ENCODE measurements around the gene ENG.

DNA sequence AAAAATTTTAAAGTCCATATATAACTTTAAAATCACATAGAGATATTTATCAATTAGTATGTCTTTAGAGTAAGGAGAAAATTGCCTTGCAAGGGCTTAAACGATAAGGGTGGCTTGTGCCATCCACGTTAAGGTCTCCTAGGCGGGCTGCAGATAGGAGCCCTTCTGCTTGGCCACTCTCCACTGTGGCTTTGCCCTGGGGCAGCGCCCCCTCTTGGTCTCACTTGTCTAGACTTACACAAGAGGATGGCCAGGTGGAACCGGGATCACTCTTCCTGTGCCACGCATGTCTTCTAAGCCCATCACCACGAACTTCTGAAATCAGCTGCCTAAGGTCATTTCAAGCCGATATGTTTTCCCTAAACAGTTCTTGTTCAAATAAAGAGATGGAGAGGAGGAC, 48.8 kb downstream of the ENG start:
- TF ChIP-seq POLR2A (IDR thresholded peaks at IDR 0.05) = no peak
- TF ChIP-seq, protein P1, sequence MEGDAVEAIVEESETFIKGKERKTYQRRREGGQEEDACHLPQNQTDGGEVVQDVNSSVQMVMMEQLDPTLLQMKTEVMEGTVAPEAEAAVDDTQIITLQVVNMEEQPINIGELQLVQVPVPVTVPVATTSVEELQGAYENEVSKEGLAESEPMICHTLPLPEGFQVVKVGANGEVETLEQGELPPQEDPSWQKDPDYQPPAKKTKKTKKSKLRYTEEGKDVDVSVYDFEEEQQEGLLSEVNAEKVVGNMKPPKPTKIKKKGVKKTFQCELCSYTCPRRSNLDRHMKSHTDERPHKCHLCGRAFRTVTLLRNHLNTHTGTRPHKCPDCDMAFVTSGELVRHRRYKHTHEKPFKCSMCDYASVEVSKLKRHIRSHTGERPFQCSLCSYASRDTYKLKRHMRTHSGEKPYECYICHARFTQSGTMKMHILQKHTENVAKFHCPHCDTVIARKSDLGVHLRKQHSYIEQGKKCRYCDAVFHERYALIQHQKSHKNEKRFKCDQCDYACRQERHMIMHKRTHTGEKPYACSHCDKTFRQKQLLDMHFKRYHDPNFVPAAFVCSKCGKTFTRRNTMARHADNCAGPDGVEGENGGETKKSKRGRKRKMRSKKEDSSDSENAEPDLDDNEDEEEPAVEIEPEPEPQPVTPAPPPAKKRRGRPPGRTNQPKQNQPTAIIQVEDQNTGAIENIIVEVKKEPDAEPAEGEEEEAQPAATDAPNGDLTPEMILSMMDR (IDR thresholded peaks at IDR 0.05) = no peak
